ENCODE measurements around the gene ISLR2.

Gene ISLR2

GRCh38 chr15:74128785-74129585, 1.4 kb upstream of the ISLR2 start:
- DNase-seq: no peak

- no peak for DNase-seq
Measured at GRCh38 chr15:74129586-74130154, 716 bp upstream of the ISLR2 start.

GRCh38 chr15:74130849-74131627, 652 bp downstream of the ISLR2 start:
- no peak for DNase-seq

- no peak for DNase-seq
Measured at GRCh38 chr15:74131628-74132413, 1.4 kb downstream of the ISLR2 start.

GRCh38 chr15:74132681-74133651, 2.6 kb downstream of the ISLR2 start:
- DNase-seq: peak; percentile 49

GRCh38 chr15:74133694-74134386, 3.5 kb downstream of the ISLR2 start:
- DNase-seq: no peak

- peak; percentile 73 for DNase-seq
Measured at GRCh38 chr15:74134387-74135027, 4.1 kb downstream of the ISLR2 start.

GRCh38 chr15:74135041-74135565, 4.7 kb downstream of the ISLR2 start:
- no peak for DNase-seq

GRCh38 chr15:74136540-74136813, 6.1 kb downstream of the ISLR2 start:
- DNase-seq: no peak

- DNase-seq: no peak
Measured at GRCh38 chr15:74136814-74137536, 6.6 kb downstream of the ISLR2 start.

- DNase-seq: no peak
Measured at GRCh38 chr15:74137537-74137894, 7.1 kb downstream of the ISLR2 start.

- DNase-seq: no peak
Measured at GRCh38 chr15:74138642-74139041, 8.3 kb downstream of the ISLR2 start.

- no peak for DNase-seq
Measured at GRCh38 chr15:74141591-74141990, 11.2 kb downstream of the ISLR2 start.

GRCh38 chr15:74144153-74144775, 13.9 kb downstream of the ISLR2 start:
- no peak for DNase-seq

GRCh38 chr15:74146277-74146800, 16.0 kb downstream of the ISLR2 start:
- no peak for DNase-seq

GRCh38 chr15:74147051-74147450, 16.7 kb downstream of the ISLR2 start:
- DNase-seq: no peak

GRCh38 chr15:74155766-74156417, 25.5 kb downstream of the ISLR2 start:
- DNase-seq: no peak

GRCh38 chr15:74156678-74157411, 26.5 kb downstream of the ISLR2 start:
- DNase-seq: no peak

Measured in hematopoietic multipotent progenitor cell treated with erythropoietin and hydrocortisone succinate and interleukin-3 and kit ligand, for 4 days (in vitro differentiated cells).